ENCODE results near the gene FXR1. TPM values are rescaled to one million over a fixed set of nuclear protein-coding genes. Genes with fewer than 3 reads are reported as not detected.
A peak's percentile ranks its signal among the peaks of the same experiment; 100 is the strongest.
"Not testable (repeated sequence)": the region's sequence is repeated elsewhere in the genome, so short reads cannot be mapped to it uniquely, and the experiment has no call there.

The FXR1 gene
- total RNA-seq, 4 donors from 2014 or later: 94.8 to 112 (median 106) TPM

GRCh38 chr3:180981912-180982311 is 69.4 kb downstream of the FXR1 start:
- no peak for TF ChIP-seq CTCF (IDR thresholded peaks at IDR 0.05)
- no peak for ATAC-seq (ENCODE audit: low FRiP score)
- no peak for DNase-seq (ENCODE audit: low spot score)

- DNase-seq (ENCODE audit: low spot score): no peak
- no peak for TF ChIP-seq CTCF (IDR thresholded peaks at IDR 0.05)
- ATAC-seq (ENCODE audit: low FRiP score): no peak
These were observed 70.7 kb downstream of the FXR1 start for GRCh38 chr3:180983136-180983535.

GRCh38 chr3:180986366-180986765 is 73.9 kb downstream of the FXR1 start:
- not testable (repeated sequence) for ATAC-seq (ENCODE audit: low FRiP score); DNase-seq (ENCODE audit: low spot score)

GRCh38 chr3:180987344-180987743 is 74.9 kb downstream of the FXR1 start:
- ATAC-seq (ENCODE audit: low FRiP score): no peak
- TF ChIP-seq CTCF (IDR thresholded peaks at IDR 0.05): no peak
- DNase-seq (ENCODE audit: low spot score): no peak

GRCh38 chr3:180989291-180990163 is 77.1 kb downstream of the FXR1 start, which contains the start of gene DNAJC19:
Gene DNAJC19 (minus strand): TSS chr3:180989736. CDS start chr3:180989602, 134 bp downstream.
- DNase-seq (ENCODE audit: low spot score) (peak; percentile 80), ATAC-seq (ENCODE audit: low FRiP score) (peak; percentile 99)
- no peak for TF ChIP-seq CTCF (IDR thresholded peaks at IDR 0.05)

- TF ChIP-seq CTCF (IDR thresholded peaks at IDR 0.05): no peak
- DNase-seq (ENCODE audit: low spot score): no peak
- no peak for ATAC-seq (ENCODE audit: low FRiP score)
These were observed 78.0 kb downstream of the FXR1 start for GRCh38 chr3:180990505-180990904.

GRCh38 chr3:180996415-180996932 is 84.0 kb downstream of the FXR1 start:
- ATAC-seq (ENCODE audit: low FRiP score) (no peak), DNase-seq (ENCODE audit: low spot score) (no peak)
- no peak for TF ChIP-seq CTCF (IDR thresholded peaks at IDR 0.05)

- ATAC-seq (ENCODE audit: low FRiP score): not testable (repeated sequence)
These were observed 89.9 kb downstream of the FXR1 start for GRCh38 chr3:181002331-181002730.

GRCh38 chr3:181003469-181003868 is 91.0 kb downstream of the FXR1 start:
- not testable (repeated sequence) for ATAC-seq (ENCODE audit: low FRiP score); DNase-seq (ENCODE audit: low spot score)

More at GRCh38 chr3:181002331-181002730, 89.9 kb downstream of the FXR1 start:
- not testable (repeated sequence) for DNase-seq (ENCODE audit: low spot score)
